HepG2 (cell line): ENCODE results near the gene SPATS2. TPM values are rescaled to one million over a fixed set of nuclear protein-coding genes. Genes with fewer than 3 reads are reported as not detected.

Experiments
- CENPT ChIP-seq: sonication (generic); formaldehyde crosslinking; IDR thresholded peaks from 2 replicates; pipeline ENCODE4 v1.8.0; 2022; ENCODE audit warnings: low read depth, mild to moderate bottlenecking, moderate library complexity, missing genetic modification reagents
- CREM ChIP-seq, 2 experiments: sonication (generic) in 1 of 2; formaldehyde crosslinking in 1 of 2; IDR thresholded peaks; 2 replicates each; pipeline versions ENCODE4 v1.4.0 to v1.6.1; 2016 to 2020; ENCODE audit warnings: antibody characterized with exemption in 1 of 2, mild to moderate bottlenecking in 1 of 2, missing genetic modification reagents in 1 of 2
- GABPB1 ChIP-seq: IDR thresholded peaks from 2 replicates; pipeline ENCODE4 v1.6.1; 2016; ENCODE audit warnings: mild to moderate bottlenecking, missing genetic modification reagents, moderate library complexity, missing compliant biosample characterization
- GLI4 ChIP-seq: sonication (generic); formaldehyde crosslinking; IDR thresholded peaks from 2 replicates; pipeline ENCODE4 v1.5.1; 2020; ENCODE audit warnings: missing genetic modification reagents, mild to moderate bottlenecking, moderate library complexity, borderline replicate concordance
- HNRNPH1 ChIP-seq: fragments of 200-400 bp; formaldehyde crosslinking; optimal IDR thresholded peaks from 2 replicates; pipeline ENCODE3; 2017; ENCODE audit warnings: mild to moderate bottlenecking, low read depth, low read length
- NCOA1 ChIP-seq: sonication (generic); formaldehyde crosslinking; IDR thresholded peaks from 2 replicates; pipeline ENCODE4 v1.9.0; 2021; ENCODE audit warnings: missing genetic modification reagents
- RBFOX2 ChIP-seq: fragments of 200-400 bp; formaldehyde crosslinking; IDR thresholded peaks from 2 replicates; pipeline ENCODE4 v1.6.1; 2017; ENCODE audit warnings: low read depth, mild to moderate bottlenecking, low read length
- RCOR2 ChIP-seq: IDR thresholded peaks from 2 replicates; pipeline ENCODE4 v1.6.1; 2016; ENCODE audit warnings: missing biosample characterization, missing genetic modification reagents
- SNRNP70 ChIP-seq: fragments of 200-400 bp; formaldehyde crosslinking; IDR thresholded peaks from 2 replicates; pipeline ENCODE4 v1.6.1; 2017; ENCODE audit warnings: mild to moderate bottlenecking, low read depth, low read length, moderate library complexity
- SRSF1 ChIP-seq: fragments of 200-400 bp; formaldehyde crosslinking; optimal IDR thresholded peaks from 2 replicates; pipeline ENCODE3; 2017; ENCODE audit warnings: mild to moderate bottlenecking, low read depth, low read length, moderate library complexity
- ZFP82 ChIP-seq: sonication (generic); formaldehyde crosslinking; IDR thresholded peaks from 2 replicates; pipeline ENCODE4 v1.5.1; 2020; ENCODE audit warnings: mild to moderate bottlenecking, missing genetic modification reagents, borderline replicate concordance
- ZNF549 ChIP-seq: sonication (generic); formaldehyde crosslinking; IDR thresholded peaks from 2 replicates; pipeline ENCODE4 v1.5.0; 2020; ENCODE audit warnings: missing genetic modification reagents
- ZNF660 ChIP-seq: sonication (generic); formaldehyde crosslinking; IDR thresholded peaks from 2 replicates; pipeline ENCODE4 v1.5.1; 2020; ENCODE audit warnings: mild to moderate bottlenecking, low read depth, missing genetic modification reagents, borderline replicate concordance
- ZNF761 ChIP-seq: sonication (generic); formaldehyde crosslinking; conservative IDR thresholded peaks from 2 replicates; pipeline ENCODE4 v1.4.0; 2020; ENCODE audit warnings: mild to moderate bottlenecking, missing genetic modification reagents
- ZNF83 ChIP-seq: sonication (generic); formaldehyde crosslinking; IDR thresholded peaks from 2 replicates; pipeline ENCODE4 v1.4.0; 2020; ENCODE audit warnings: missing genetic modification reagents, mild to moderate bottlenecking, borderline replicate concordance
- ZSCAN9 ChIP-seq: IDR thresholded peaks from 2 replicates; pipeline ENCODE4 v1.6.1; 2016; ENCODE audit warnings: borderline replicate concordance
- polyA plus RNA-seq, 8 experiments: library from polyadenylated mRNA; depleted of rRNA in 3 of 8; stranded (reverse) in 7 of 8; unstranded in 1 of 8; fragments of >200 nt; fragmentation: Illumina TruSeq in 4 of 8; extraction: Trizol in 4 of 8; gene quantifications; 2 replicates each; pipeline versions ENCODE4 v1.2.1 to v1.2.3, GENCODE V29; 2011 to 2016; ENCODE audit warnings: low read depth in 4 of 8, missing spikeins in 1 of 8, mixed read lengths in 1 of 8; ENCODE audit not compliant: insufficient read depth in 1 of 8
- total RNA-seq, 5 experiments: library from RNA; depleted of rRNA; stranded (reverse); fragments of >200 nt; fragmentation: Illumina TruSeq; extraction: Trizol; gene quantifications; 2 replicates each; pipeline ENCODE4 v1.2.3, GENCODE V29; 2016; ENCODE audit warnings: low read depth in 1 of 5
- TF ChIP-seq, protein P1 (sequence below): sonication (generic); formaldehyde crosslinking; IDR thresholded peaks from 2 replicates; pipeline ENCODE4 v1.4.0; 2020; ENCODE audit warnings: mild to moderate bottlenecking, missing genetic modification reagents, borderline replicate concordance
- TF ChIP-seq, protein P2 (sequence below): sonication (generic); formaldehyde crosslinking; IDR thresholded peaks from 2 replicates; pipeline ENCODE4 v1.5.1; 2020; ENCODE audit warnings: mild to moderate bottlenecking, missing genetic modification reagents

SPATS2 gene
- total and polyA plus RNA-seq, 2 of the 13 experiments (the other 11 are each of a cell fraction or from before 2014, with no cell fraction given) = 19.3 to 28.1 TPM

DNA sequence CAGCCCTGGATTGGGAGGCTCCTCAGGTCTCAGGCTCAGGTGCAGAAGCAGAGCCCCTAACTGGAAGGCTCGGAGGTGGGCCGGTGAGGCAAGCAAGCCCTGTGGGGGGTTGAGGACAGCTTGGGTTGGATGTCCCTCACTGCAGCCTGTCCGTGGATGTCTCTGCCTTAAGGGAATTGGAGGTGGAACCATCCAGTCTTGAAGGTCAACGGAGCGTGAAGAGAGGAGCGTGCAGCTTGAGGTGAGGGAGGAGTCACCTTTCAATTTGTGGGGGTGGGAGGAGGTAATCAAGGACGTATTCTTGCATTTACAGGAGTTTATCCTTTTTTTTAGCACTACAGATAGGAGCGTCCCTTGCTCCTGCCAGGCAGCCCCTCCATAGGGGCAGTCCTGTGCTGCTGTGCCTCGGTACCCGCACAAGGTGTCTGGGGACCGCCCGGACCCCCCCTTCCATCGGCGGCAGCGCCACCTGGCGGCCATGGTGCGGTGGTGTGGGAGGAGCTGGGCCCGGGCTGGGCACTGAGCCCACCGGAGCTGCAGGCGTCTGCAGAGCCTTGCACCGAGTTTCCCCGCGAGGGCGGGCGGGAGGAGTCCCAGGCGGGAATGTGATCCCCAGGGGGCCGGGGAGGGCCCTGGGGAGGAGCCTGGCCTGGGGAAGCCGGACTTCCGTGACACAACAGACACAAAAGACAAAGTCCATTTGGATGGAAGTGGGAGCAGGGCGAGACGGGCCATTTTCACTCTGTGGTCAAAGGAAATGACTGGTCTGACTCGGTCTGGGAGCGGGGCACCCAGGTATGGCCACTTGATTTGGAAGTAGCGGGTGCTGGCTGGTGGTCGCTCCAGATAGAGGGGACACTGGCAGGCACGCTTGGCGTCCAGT is 19.7 kb upstream of the SPATS2 start (continued):
- peak; percentile 77; the same call in 1 of the 2 replicates for TF ChIP-seq ZFP82
- TF ChIP-seq RBFOX2 = peak; percentile 66
- TF ChIP-seq, protein P1, sequence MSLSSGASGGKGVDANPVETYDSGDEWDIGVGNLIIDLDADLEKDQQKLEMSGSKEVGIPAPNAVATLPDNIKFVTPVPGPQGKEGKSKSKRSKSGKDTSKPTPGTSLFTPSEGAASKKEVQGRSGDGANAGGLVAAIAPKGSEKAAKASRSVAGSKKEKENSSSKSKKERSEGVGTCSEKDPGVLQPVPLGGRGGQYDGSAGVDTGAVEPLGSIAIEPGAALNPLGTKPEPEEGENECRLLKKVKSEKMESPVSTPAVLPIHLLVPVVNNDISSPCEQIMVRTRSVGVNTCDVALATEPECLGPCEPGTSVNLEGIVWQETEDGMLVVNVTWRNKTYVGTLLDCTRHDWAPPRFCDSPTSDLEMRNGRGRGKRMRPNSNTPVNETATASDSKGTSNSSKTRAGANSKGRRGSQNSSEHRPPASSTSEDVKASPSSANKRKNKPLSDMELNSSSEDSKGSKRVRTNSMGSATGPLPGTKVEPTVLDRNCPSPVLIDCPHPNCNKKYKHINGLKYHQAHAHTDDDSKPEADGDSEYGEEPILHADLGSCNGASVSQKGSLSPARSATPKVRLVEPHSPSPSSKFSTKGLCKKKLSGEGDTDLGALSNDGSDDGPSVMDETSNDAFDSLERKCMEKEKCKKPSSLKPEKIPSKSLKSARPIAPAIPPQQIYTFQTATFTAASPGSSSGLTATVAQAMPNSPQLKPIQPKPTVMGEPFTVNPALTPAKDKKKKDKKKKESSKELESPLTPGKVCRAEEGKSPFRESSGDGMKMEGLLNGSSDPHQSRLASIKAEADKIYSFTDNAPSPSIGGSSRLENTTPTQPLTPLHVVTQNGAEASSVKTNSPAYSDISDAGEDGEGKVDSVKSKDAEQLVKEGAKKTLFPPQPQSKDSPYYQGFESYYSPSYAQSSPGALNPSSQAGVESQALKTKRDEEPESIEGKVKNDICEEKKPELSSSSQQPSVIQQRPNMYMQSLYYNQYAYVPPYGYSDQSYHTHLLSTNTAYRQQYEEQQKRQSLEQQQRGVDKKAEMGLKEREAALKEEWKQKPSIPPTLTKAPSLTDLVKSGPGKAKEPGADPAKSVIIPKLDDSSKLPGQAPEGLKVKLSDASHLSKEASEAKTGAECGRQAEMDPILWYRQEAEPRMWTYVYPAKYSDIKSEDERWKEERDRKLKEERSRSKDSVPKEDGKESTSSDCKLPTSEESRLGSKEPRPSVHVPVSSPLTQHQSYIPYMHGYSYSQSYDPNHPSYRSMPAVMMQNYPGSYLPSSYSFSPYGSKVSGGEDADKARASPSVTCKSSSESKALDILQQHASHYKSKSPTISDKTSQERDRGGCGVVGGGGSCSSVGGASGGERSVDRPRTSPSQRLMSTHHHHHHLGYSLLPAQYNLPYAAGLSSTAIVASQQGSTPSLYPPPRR (CRISPR knock-in tag) = peak; percentile 56; the same call in 1 of the 2 replicates
- no peak for TF ChIP-seq GLI4
- TF ChIP-seq, protein P2, sequence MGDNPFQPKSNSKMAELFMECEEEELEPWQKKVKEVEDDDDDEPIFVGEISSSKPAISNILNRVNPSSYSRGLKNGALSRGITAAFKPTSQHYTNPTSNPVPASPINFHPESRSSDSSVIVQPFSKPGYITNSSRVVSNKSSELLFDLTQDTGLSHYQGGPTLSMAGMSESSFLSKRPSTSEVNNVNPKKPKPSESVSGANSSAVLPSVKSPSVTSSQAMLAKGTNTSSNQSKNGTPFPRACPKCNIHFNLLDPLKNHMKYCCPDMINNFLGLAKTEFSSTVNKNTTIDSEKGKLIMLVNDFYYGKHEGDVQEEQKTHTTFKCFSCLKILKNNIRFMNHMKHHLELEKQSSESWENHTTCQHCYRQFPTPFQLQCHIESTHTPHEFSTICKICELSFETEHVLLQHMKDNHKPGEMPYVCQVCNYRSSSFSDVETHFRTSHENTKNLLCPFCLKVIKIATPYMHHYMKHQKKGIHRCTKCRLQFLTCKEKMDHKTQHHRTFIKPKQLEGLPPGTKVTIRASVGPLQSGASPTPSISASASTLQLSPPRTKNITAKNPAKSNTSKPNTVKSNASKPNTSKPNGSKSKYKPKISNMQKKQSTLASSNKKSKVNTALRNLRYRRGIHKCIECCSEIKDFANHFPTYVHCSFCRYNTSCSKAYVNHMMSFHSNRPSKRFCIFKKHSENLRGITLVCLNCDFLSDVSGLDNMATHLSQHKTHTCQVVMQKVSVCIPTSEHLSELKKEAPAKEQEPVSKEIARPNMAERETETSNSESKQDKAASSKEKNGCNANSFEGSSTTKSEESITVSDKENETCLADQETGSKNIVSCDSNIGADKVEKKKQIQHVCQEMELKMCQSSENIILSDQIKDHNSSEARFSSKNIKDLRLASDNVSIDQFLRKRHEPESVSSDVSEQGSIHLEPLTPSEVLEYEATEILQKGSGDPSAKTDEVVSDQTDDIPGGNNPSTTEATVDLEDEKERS (CRISPR knock-in tag) = no peak
- TF ChIP-seq CENPT = no peak
- TF ChIP-seq GABPB1 (CRISPR knock-in tag) = peak; percentile 87
- TF ChIP-seq ZNF83 (CRISPR knock-in tag) = peak; percentile 58; the same call in 1 of the 2 replicates
- TF ChIP-seq SRSF1 = no peak
- no peak for TF ChIP-seq ZNF660
- TF ChIP-seq SNRNP70 = no peak
- TF ChIP-seq ZSCAN9 = peak; percentile 48; the same call in 1 of the 2 replicates
- TF ChIP-seq CREM (IDR thresholded peaks at IDR 0.05) = no peak
- no peak for TF ChIP-seq CREM (CRISPR knock-in tag; IDR thresholded peaks at IDR 0.05)
- peak; percentile 62; the same call in 1 of the 2 replicates for TF ChIP-seq RCOR2 (CRISPR knock-in tag)
- no peak for TF ChIP-seq NCOA1
- TF ChIP-seq ZNF761 (CRISPR knock-in tag) = peak; percentile 99
- no peak for TF ChIP-seq HNRNPH1
- TF ChIP-seq ZNF549 (CRISPR knock-in tag) = no peak
